ENCODE results near the gene HOXC6.

DNA sequence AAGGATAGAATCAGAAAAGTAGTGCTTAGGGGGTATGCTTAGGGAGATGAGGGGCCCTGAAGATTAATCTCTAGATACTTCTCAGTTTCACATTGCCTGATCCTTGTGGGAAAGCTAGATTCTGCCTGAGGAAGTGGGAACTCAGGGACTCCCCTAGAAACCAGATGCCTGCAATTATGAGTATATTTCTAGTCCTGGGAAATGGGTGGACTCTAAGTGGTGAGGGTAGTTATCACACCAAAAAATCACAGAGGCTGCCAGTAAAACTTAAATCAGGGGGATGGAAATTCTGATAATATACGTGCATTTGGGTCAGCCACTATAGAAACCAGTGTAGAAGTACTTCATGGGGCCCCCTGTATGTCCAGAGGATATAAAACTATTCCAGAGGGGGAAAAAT is 43.7 kb downstream of the HOXC6 start:
- TF ChIP-seq, protein P1, sequence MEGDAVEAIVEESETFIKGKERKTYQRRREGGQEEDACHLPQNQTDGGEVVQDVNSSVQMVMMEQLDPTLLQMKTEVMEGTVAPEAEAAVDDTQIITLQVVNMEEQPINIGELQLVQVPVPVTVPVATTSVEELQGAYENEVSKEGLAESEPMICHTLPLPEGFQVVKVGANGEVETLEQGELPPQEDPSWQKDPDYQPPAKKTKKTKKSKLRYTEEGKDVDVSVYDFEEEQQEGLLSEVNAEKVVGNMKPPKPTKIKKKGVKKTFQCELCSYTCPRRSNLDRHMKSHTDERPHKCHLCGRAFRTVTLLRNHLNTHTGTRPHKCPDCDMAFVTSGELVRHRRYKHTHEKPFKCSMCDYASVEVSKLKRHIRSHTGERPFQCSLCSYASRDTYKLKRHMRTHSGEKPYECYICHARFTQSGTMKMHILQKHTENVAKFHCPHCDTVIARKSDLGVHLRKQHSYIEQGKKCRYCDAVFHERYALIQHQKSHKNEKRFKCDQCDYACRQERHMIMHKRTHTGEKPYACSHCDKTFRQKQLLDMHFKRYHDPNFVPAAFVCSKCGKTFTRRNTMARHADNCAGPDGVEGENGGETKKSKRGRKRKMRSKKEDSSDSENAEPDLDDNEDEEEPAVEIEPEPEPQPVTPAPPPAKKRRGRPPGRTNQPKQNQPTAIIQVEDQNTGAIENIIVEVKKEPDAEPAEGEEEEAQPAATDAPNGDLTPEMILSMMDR (IDR thresholded peaks at IDR 0.05): no peak
- no peak for TF ChIP-seq ZFX (IDR thresholded peaks at IDR 0.05; ENCODE audit: borderline replicate concordance)
